GM21390 (cell line): Measurements from ENCODE around the gene ATP9B.
"Not testable (repeated sequence)": the region's sequence is repeated elsewhere in the genome, so short reads cannot be mapped to it uniquely, and the experiment has no call there.

ENCODE experiments used
- ATAC-seq: cut with Tn5 transposase; IDR thresholded peaks from one replicate; pipeline ENCODE4 v1.9.1; 2021; ENCODE audit not compliant: unreplicated experiment

ATP9B gene

DNA sequence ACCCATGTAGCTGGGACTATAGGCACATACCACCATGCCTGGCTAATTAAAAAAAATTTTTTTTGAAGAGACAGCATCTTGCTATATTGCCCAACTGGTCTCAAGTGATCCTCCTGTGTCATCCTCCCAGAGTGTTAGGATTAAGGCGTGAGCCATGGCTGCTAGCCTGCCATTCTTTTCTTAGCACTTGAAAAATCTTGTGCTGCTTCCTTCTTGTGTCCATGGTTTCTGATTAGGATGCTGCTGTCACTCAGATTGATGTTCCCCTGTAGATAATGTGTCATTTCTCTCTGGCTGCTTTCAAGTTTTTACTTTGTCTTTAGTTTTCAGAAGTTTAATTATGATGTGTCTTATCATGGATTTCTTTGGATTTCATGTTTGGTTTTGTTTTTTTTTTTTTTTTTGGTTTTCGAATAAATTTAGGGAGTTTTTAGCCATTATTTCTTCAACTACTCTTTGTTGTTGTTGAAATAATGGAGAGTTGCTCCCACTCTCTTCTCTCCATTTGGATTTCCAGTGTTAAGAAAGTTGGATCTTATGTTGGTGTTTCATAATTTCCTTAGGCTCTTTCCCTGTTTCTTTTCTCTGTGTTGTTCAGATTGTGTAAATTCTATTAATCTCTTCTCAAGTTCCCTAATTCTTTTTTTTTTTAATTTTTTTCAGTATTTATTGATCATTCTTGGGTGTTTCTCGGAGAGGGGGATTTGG lies 2.5 kb downstream of the ATP9B start:
- no peak for ATAC-seq

DNA sequence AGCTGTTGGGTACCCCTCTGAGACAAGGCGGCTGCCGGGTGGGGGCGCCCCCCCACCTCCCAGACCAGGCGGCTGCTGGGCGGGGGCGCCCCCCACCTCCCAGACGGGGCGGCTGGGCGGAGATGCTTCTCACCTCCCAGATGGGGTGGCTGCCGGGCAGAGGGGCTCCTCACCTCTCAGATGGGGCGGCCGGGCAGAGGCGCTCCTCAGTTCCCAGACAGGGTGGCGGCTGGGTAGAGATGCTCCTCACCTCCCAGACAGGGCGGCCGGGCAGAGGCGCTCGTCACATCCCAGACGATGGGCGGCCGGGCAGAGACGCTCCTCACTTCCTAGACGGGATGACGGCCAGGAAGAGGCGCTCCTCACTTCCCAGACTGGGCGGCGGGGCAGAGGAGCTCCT lies 3.5 kb downstream of the ATP9B start:
- not testable (repeated sequence) for ATAC-seq

DNA sequence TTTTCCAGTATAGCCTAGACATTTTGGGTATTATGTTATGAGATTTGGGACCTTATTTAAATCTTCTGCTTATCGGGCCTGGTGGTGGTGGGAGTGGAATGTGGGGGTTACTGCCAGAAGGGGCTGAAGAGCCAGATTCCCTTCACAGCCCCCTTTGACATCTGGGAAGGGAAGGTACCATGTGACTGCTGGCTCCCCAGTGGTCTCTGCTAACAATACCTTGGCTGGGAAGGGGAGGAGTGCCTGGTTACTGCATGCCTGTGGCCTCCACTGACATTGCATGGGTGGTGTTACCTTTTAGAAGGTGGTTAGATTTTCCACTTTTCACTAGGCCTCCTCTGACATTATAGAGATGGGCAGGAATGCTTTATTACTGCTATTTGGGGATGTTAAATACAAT lies 8.0 kb downstream of the ATP9B start:
- no peak for ATAC-seq

DNA sequence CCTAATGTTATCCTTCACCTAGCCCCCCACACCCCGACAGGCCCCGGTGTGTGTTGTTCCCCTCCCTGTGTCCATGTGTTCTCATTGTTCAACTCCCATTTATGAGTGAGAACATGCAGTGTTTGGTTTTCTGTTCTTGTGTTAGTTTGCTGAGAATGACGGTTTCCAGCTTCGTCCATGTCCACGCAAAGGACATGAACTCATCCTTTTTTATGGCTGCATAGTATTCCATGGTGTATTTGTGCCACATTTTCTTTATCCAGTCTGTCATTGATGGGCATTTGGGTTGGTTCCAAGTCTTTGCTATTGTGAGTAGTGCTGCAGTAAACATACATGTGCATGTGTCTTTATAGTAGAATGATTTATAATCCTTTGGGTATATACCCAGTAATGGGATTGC lies 9.6 kb downstream of the ATP9B start:
- ATAC-seq, result not testable (repeated sequence)

DNA sequence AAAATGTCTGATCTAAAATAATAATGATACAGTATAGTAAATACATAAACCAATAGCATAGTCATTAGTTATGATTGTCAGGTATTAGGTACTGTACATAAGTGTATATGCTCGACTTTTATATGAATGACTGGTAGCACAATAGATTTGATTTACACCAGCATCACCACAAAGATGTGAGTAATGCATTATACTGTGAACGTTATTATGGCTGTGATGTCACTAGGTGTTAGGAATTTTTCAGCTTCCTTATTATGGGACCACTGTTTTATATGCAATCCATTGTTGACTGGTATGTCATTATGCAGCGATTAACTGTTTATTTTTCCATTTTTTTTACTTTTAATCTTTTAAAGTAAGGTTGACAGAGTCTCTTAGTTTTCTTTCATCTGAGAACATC lies 23.7 kb downstream of the ATP9B start:
- no peak for ATAC-seq

DNA sequence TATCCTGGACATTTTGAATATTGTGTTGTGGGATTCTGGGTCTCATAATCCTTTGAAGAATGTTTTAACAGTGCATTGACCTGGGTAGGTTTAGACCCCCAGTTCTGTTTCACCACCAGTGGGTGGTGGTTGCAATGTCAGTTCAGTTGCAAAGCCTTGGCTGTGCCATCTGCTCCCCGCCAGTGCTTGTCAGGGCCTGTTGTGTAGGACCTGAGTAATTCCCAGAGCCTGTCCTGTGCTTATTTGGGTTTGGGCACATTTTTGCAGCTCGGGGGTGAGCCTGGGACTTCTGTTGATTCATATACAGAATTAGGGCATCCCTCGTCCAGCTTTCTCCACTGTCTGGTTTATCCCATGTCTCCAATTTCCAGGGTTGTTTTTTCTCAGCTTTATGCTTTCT lies 24.8 kb downstream of the ATP9B start:
- ATAC-seq, result no peak

DNA sequence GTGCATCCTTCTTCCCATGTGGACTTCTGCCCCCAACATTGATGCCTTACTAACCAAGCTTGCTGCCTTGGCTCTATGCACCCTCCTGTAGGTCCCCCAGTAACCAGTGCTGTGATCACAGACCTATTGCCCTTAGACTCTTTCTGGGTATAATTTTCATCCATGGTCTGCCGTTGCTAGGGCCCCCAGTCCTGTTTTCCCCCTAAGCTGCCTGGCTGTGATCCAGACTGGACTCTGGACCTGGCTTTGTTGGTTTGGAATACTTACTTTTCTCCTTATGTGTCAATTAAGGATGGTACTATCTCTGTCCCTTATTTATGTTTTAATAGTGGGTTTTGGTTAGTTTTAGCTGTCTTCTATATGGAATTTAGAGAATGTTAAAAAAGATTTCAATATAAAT lies 26.0 kb downstream of the ATP9B start:
- ATAC-seq, result no peak

DNA sequence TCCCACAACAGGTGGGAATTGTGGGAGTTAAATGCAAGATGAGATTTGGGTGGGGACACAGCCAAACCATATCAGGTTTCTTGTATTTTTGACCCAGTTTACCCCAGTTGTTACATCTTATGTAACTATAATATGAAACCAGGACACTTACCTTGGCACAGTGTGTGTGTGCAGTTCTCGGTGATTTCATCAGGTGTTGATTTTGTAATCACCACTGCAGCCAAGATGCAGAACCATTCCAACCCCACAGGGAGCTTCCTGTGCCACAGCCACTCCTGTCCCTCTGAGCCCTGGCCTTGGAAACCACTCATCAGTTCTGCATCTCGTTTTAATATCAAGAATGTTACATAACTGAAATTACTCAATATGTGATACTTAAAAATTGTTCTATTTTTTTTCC lies 31.8 kb downstream of the ATP9B start:
- ATAC-seq, result no peak

DNA sequence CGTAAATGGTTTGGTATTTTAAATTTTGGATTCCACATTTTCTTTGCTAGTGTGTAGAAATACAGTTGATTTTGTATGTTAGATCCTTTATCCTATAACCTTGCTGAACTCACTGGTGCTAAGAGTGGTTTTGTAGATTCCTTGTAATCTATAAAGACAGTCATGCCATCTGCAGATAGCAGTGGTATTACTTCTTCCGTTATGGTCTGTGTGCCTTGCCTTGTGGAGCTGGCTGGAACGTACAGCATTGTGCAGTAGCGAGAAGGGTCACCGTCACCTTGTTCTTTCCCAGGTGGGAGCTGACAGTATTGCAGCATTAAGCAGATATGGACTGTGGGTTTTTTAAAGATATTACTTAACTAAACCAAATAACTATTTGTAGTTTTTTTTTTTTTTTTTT lies 33.7 kb downstream of the ATP9B start:
- ATAC-seq, result no peak

DNA sequence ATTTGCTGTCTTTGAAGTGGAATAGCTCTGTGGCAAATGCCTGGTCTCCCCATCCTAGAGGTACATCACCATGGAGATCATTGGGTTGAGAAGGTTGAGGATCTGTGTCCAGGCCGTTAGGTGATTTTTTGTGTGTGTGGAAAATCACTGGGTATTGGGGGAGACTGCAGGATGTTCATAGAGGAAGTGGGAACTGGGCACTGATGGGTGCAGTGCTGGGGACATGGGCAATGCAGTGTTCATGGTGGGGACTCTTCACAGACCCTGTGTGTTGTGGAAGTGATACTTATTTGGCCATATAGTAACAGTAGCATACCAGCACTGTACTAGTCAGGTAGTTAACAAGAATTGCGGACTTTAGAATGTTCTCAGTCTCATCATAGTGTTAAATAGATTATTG lies 34.9 kb downstream of the ATP9B start:
- no peak for ATAC-seq

DNA sequence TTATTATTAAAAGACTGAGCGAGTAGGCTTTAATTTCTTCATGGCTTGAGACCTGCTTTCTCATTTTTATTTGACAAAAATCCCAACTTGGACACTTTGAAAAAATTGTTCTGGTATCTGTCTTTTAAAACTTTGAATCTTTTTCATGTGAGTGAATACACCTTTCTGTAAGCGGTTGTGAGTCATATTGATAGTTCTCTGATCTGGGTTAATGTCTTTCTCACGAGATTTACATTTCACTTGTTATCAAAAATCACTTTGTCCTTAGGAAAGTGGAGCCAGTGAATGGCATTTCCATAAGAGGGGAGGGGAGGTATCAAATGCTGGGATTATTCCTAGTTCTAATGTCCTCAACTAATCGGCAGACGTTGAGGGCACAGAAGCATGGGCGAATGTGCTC lies 36.3 kb downstream of the ATP9B start:
- ATAC-seq, result no peak

DNA sequence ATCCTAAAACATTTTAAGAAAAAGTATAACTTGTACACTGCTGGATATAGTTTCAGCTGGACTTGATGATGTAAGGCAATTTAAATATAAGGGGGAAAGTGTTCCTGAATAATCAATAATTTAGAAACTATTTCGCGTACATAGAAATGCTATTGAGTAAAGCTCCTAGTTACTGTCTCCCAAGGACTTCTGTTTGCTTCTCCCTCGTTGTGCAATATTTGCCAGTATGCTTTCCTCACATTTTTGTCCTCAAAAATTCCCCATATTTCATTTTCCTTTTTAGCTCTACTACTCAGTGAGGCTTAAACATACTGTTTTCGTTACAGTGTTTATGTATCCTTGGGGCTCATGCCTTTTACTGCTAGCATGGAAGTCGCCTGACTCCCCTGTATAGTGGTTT lies 36.9 kb downstream of the ATP9B start:
- ATAC-seq, result no peak

DNA sequence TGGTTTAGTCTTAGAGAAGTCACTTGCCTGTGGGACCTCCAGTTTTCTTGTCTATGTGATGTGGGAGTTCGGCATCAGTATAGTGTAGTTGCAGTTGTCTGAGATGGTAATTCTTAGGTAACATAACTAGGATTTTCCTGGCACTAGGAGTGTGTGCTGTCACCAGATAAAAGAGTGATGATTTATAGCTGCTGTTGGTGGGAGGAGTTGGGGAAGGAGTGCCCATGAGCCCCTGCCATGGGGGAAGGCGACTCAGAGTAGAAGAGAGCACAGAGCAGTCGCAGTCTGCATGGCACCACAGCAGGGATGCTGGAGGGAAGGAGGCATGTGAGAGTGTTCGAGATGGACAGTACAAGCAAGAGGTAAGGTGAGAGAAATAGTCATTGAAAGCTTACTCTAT lies 38.7 kb downstream of the ATP9B start:
- no peak for ATAC-seq

DNA sequence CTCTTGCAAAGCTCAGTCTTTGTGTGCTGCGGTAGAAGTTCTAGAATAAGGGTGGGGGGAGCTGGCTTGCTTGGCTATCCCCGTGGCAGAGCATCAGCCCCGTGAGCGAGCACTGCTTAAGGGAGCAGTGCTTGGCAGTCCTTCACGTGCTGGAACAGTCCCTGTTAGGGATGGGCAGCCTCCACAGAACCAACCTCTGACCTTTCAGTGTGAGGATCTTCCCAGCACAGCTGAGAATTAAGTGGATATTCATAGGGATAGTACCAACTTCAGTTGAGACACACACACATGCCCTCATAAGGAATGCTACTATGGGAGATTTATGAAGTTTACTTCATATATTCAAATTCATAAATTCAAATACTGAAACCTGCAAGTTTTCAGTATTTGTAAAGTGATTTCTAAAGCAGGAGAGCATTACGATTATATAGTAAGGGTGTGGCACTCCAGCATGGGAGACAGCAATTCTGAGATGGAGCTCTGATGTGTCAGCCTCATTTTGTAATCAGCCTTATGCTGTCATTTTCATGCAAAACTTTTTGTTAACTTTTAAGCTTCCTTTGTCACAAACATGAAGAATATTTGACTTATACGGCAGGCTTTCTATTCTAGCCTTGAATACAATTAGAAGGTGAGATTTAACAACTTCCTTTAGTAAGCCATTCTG lies 39.5 kb downstream of the ATP9B start:
- no peak for ATAC-seq

DNA sequence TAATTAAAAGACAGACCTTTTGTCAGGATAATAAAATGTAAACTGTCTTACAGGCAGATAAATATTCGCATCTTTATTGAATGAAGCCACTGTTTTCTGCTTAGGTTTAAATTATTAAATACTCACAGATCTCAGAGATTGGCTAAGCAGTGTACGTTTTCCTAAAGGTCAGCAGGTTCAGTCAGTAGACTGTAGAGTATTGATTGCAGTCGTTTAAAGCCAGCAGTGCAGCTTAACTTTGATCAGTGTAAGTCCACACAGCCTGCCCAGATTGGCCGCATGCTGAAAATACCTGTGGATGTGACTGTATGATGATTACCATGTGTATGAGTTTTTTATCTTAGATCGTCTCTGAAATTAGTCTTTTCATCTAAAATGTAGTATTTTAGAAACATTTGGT lies 42.3 kb downstream of the ATP9B start:
- no peak for ATAC-seq

DNA sequence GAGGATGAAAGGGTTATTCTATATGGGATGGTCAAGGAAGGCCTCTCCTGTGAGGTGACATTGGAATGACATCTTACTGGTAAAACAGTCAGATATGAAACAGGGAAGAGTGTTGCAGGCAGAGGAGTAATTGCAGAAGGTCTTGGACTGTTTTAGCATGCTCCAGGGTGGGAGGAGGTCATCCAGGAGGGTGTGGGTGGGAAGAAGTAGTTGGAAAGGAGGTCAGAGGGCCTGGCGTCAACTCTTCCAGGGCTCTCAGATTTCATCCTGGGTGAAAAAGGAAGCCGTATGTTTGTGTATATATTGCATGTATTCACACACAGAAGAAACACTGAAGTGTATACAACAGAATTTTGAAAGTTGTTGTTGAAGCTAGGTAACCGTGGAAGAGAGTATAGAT lies 48.2 kb downstream of the ATP9B start:
- no peak for ATAC-seq

DNA sequence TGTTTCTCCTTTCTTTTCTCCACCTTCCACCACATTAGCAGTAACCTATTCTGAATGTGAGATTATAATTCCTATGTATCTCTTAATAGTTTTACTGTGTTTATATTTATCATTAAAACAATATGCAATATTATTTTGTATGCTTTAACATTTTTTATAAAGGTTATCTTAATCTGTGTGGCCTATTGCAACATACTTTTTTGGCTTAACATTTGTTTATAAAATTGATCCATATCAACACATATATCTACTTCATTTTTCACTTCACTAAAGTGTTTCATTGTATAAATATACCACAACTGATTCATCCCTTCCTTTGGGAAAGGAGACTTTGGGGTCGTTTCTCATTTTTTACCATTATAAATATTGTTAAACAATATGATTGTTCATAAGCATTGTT lies 48.6 kb downstream of the ATP9B start:
- ATAC-seq, result no peak

DNA sequence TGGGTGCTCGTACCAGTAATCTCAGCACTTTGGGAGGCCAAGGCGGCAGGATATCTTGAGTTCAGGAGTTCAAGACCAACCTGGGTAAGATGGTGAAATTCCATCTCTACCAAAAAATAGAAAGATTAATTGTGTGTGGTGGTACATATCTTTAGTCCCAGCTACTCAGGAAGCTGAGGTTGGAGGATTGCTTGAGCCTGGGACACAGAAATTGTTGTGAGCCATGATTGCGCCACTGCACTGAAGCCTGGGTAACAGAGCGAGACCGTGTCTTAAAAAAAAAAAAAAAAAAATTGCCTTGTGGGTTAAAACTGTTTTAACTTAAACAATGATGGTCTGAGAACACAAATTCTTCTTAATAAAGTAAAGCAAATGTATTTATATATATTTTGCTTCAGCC lies 49.6 kb downstream of the ATP9B start:
- no peak for ATAC-seq

DNA sequence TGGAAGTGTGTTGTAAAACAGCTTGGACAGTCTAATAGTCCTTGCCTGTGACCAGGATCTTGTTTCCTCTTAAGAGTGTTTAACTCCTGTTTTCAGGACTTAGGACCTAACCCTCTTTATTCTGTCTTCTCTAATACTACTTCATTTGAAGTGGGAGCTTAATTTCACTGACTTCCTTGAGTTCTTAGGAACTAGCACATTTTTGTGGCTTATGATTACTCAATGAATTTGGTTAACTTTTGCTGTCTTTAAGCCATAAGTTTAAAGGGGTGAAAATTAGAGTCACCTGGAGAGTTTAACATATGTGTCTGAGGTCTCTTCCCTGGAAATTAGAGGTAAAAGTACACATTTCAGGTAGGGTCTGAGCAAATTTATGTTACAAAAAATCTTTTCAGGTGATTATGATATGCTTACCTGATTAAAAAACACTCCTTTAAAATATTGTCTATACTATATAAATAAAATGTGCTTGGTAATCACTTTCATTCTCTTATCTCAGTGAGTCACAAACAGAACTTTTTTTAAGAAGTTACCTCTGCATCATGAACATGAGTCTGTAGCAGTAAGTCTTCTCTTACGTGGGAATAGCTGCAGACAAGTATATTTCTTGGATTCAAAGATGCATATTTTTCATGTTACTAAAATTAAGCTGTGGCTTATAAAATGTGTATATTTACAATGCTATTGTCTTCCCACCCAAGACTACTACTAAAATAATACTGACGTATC lies 52.7 kb downstream of the ATP9B start:
- no peak for ATAC-seq

DNA sequence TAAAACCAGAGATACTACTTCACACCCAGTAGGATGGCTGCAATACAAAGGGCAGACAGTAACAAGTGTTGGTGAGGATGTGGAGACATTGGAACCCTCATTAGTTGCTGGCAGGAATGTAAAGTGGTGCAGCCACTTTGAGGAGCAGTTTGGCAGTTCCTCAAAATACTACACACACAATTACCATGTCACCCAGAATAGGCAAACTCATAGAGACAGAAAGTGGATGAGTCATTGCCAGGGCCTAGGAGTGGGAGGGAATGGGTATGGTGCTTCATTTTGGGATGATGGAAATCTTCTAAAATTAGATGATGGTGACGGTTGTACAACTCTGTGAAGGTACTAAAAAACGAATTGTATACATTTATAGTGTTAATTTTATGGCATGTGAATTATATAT lies 54.8 kb downstream of the ATP9B start:
- ATAC-seq, result no peak

DNA sequence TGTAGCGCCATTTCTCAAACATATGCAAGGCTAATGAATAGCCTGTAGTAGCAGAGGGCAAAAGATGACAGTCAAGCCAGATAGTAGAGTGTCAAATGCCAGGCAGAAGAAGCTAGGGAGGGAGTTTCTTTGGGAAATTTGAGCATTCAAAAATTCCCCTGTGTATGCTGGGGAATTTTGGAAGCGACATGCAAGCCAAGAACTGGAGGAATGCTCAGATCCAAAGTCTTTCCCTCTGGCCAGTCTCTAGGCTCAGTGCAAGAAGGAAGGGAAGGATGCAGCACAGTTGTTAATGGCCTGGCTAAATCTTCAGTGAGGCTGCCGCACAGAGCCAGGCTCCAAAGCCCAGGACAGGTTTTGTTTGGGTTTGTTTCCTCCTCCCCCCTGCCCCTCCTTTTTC lies 59.9 kb downstream of the ATP9B start:
- ATAC-seq, result no peak

DNA sequence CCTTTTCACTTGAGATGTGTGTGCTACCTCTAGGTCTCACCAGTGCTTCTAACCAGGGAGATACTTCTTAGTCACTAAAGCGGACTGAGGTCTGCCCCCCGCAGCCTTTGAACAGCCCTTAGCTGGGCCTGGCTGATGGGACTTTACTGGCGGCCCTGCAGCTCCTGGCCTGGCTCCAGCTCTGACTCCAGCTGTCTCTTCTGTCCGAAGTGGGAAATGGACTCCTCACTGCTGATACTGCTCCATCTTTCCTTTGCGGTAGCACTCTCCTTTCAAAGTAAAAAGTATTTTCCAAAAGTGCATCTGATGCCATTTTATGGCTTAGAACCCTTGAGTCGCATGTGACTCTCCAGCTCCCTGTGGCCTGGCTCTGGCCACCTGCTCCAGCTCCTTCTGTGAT lies 64.5 kb downstream of the ATP9B start:
- no peak for ATAC-seq
